Retinal pigment epithelial cell (primary cell): ENCODE data around the gene RBM8A.
"Not testable (repeated sequence)": the region's sequence is repeated elsewhere in the genome, so short reads cannot be mapped to it uniquely, and the experiment has no call there.

Experiments used
- DNase-seq: peaks from one replicate; pipeline ENCODE4 v3.0.0-alpha.2; 2010; ENCODE audit warnings: low read depth
- H3K4me3 ChIP-seq: 2 replicates; pipeline ENCODE4 v1.5.1; 2011; ENCODE audit warnings: mild to moderate bottlenecking, low read length, control low read depth, moderate library complexity
- CTCF ChIP-seq: conservative IDR thresholded peaks from 2 replicates; pipeline ENCODE4 v1.5.1; 2011; ENCODE audit warnings: low read depth, low read length, control low read depth, inconsistent platforms

RBM8A gene

DNA sequence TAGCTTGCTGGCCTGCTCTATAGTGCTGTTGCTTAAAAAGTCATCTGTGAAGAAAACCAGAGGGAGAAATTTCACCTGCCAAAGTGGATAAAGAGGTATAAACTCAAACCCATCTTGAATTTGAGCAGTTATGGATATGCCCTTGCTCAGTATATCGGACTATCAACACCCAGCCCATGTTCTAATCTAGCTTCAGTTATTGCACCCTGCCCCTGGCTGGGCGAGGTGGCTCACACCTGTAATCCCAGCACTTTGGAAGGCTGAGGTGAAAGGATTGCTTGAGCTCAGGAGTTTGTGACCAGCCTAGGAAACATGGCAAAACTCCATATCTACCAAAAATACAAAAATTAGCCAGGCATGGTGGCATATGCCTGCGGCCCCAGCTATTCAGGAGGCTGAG, 17.2 kb upstream of the RBM8A start:
- TF ChIP-seq CTCF: no peak
- DNase-seq: no peak
- no peak overlapping the region for H3K4me3 ChIP-seq

- DNase-seq: no peak
- no peak overlapping the region for H3K4me3 ChIP-seq
- TF ChIP-seq CTCF: no peak
Observed at GRCh38 chr1:145942871-145943270, 15.6 kb upstream of the RBM8A start.

DNA sequence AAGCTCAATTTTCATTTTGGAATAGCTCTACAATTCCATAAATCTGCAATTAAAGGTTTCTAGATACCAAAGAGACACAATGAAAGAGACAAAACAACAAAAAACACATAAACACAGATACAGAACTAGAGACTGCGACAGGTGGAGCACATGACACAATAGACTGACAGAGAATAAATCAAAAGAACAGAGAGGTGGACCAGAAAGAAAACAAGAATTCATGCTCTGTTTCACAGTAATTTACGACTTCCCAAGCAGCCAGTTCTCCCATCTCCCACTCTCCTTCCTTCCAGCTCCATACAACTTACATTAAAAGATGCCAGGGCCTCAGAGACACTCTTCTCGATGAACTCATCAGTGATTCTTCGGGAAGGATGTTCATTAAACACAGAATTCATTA, 15.1 kb upstream of the RBM8A start:
- DNase-seq: no peak
- TF ChIP-seq CTCF: no peak
- H3K4me3 ChIP-seq: no peak overlapping the region

- no peak for TF ChIP-seq CTCF
- DNase-seq: no peak
- no peak overlapping the region for H3K4me3 ChIP-seq
Observed at GRCh38 chr1:145937436-145937835, 10.2 kb upstream of the RBM8A start.

GRCh38 chr1:145936247-145936646, 9.0 kb upstream of the RBM8A start:
- H3K4me3 ChIP-seq: no peak overlapping the region
- no peak for TF ChIP-seq CTCF
- no peak for DNase-seq

- no peak for TF ChIP-seq CTCF
- no peak overlapping the region for H3K4me3 ChIP-seq
- no peak for DNase-seq
Observed at GRCh38 chr1:145935708-145936107, 8.4 kb upstream of the RBM8A start.

GRCh38 chr1:145932522-145933009, 5.3 kb upstream of the RBM8A start:
- not testable (repeated sequence) for H3K4me3 ChIP-seq, DNase-seq
